Progenitor cell of endocrine pancreas (in vitro differentiated cells): Measurements from ENCODE around the gene LRIF1. TPM values are rescaled to one million over a fixed set of nuclear protein-coding genes. Genes with fewer than 3 reads are reported as not detected.
"Not testable (repeated sequence)": the region's sequence is repeated elsewhere in the genome, so short reads cannot be mapped to it uniquely, and the experiment has no call there.

Experiments
- DNase-seq: peaks from one replicate; pipeline ENCODE4 v3.0.0; 2021; ENCODE audit warnings: low spot score; ENCODE audit not compliant: unreplicated experiment
- H3K27ac Mint-ChIP-seq: 2 replicates; pipeline ENCODE4 v1.8.0; 2021; ENCODE audit warnings: mild to moderate bottlenecking, moderate library complexity, mixed read lengths
- H3K27me3 Mint-ChIP-seq: 2 replicates; pipeline ENCODE4 v1.8.0; 2021; ENCODE audit warnings: mixed read lengths
- H3K36me3 Mint-ChIP-seq: 2 replicates; pipeline ENCODE4 v1.8.0; 2022; ENCODE audit warnings: mixed read lengths; ENCODE audit not compliant: insufficient read depth
- H3K4me1 Mint-ChIP-seq: 2 replicates; pipeline ENCODE4 v1.8.0; 2021; ENCODE audit warnings: low read depth, mixed read lengths
- H3K4me3 Mint-ChIP-seq: 2 replicates; pipeline ENCODE4 v1.8.0; 2021; ENCODE audit warnings: low read depth, mild to moderate bottlenecking, moderate library complexity, mixed read lengths
- H3K9me3 Mint-ChIP-seq: 2 replicates; pipeline ENCODE4 v1.8.0; 2021; ENCODE audit warnings: low read depth, mixed read lengths
- long read RNA-seq: library from polyadenylated mRNA; unstranded; transcript quantifications from one replicate; pipeline ENCODE4 v2.0.0, GENCODE V29; 2020
- total RNA-seq: library from RNA; stranded (reverse); gene quantifications from 2 replicates; pipeline ENCODE4 v1.2.1, GENCODE V29; 2021
- TF ChIP-seq, protein P1 (sequence below): fragments of 200-600 bp; sonication (generic); IDR thresholded peaks from one replicate; pipeline ENCODE4 v1.5.0; 2021; ENCODE audit warnings: antibody characterized with exemption, mild to moderate bottlenecking; ENCODE audit not compliant: unreplicated experiment

The LRIF1 gene, protein sequence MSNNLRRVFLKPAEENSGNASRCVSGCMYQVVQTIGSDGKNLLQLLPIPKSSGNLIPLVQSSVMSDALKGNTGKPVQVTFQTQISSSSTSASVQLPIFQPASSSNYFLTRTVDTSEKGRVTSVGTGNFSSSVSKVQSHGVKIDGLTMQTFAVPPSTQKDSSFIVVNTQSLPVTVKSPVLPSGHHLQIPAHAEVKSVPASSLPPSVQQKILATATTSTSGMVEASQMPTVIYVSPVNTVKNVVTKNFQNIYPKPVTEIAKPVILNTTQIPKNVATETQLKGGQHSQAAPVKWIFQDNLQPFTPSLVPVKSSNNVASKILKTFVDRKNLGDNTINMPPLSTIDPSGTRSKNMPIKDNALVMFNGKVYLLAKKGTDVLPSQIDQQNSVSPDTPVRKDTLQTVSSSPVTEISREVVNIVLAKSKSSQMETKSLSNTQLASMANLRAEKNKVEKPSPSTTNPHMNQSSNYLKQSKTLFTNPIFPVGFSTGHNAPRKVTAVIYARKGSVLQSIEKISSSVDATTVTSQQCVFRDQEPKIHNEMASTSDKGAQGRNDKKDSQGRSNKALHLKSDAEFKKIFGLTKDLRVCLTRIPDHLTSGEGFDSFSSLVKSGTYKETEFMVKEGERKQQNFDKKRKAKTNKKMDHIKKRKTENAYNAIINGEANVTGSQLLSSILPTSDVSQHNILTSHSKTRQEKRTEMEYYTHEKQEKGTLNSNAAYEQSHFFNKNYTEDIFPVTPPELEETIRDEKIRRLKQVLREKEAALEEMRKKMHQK
- 10.4 and 10.8 TPM in 2 replicates for total RNA-seq
- long read RNA-seq, transcript LRIF1-201 (4 exons, 3,475 nt) = major isoform, 29 of 69 reads
- long read RNA-seq, partial matches to known transcripts = 26 of 69 reads
- long read RNA-seq, other reads (novel, unspliced or antisense) = 11 of 69 reads

DNA sequence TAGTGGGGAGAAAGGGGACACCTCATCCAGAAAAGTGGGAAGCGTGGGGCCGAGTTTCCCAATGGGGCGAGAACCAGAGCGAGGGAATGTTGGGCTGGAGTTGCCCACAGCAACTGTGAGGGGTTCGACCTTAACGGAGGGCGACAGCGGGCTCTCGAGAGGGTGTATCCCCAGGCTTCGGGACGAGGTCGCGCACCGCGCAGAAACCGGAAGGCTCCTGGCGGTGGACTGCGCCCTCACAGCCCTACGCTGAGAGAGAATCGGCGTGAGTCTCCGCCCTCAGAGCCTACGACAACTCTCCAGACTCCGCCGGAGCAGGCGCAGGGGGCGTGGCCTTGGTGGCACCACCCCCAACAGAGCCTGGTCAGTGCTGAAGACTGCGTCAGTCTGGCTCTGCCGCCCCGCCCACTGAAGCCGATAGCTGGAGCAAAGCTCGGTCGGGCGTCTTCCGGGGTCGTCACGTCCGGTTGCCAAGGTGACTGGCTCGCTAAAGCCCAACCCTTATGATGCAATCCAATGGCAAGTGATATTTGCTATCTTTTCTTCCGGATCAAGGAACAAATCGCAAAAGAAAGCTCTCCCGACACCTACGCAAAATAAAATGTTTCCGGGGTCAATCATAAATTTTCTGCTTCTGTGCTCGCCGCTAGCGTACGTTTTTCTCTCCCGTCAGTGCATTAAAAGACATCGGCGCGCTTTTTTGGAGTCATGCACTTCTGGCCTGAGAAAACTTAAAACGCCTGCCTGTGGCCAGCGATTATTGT lies at the start of gene LRIF1:
Gene LRIF1 (minus strand): TSS at position 232 of the 764 bp plus-strand sequence. CDS start 234 bp downstream, outside the sequence.
- Mint-ChIP-seq H3K4me3 (peak within 1 kb of the TSS; percentile 80), H3K27me3 (peaks cover 3% of the 10 kb centered on the region), H3K27ac (peak within 1 kb of the TSS; percentile 97), H3K4me1 (peaks cover under 1% of the 10 kb centered on the region), H3K36me3 (peaks cover 28% of the 10 kb centered on the region), H3K9me3 (peaks cover 34% of the 10 kb centered on the region)
- TF ChIP-seq, protein P1, sequence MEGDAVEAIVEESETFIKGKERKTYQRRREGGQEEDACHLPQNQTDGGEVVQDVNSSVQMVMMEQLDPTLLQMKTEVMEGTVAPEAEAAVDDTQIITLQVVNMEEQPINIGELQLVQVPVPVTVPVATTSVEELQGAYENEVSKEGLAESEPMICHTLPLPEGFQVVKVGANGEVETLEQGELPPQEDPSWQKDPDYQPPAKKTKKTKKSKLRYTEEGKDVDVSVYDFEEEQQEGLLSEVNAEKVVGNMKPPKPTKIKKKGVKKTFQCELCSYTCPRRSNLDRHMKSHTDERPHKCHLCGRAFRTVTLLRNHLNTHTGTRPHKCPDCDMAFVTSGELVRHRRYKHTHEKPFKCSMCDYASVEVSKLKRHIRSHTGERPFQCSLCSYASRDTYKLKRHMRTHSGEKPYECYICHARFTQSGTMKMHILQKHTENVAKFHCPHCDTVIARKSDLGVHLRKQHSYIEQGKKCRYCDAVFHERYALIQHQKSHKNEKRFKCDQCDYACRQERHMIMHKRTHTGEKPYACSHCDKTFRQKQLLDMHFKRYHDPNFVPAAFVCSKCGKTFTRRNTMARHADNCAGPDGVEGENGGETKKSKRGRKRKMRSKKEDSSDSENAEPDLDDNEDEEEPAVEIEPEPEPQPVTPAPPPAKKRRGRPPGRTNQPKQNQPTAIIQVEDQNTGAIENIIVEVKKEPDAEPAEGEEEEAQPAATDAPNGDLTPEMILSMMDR = peak; percentile 41
- DNase-seq = peak; percentile 95

DNA sequence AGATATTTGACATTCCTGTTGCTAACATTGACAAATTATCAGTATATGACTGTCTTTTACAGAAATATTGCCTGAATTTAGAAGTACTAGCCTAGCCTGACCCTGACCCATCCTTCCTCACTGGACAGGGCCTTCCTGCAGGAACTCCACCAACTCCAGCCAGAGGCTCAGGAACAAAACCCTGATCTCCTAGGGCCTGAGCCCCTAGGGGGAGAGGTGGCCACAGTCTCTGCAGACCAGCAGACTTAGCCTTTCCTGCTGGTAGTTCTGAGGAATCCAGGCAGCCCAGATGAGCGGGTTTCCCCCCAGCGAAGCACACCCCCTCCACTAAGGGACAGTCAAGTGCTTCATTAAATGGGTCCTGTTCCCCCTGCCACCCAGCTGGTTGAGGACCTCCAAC lies 44.3 kb upstream of the LRIF1 start:
- Mint-ChIP-seq H3K36me3 (no peaks in the 10 kb centered on the region), H3K9me3 (peaks cover 47% of the 10 kb centered on the region), H3K27ac (no peak overlapping the region), H3K27me3 (no peaks in the 10 kb centered on the region), H3K4me1 (no peaks in the 10 kb centered on the region), H3K4me3 (no peak overlapping the region)
- DNase-seq = no peak
- TF ChIP-seq, protein P1 = no peak

DNA sequence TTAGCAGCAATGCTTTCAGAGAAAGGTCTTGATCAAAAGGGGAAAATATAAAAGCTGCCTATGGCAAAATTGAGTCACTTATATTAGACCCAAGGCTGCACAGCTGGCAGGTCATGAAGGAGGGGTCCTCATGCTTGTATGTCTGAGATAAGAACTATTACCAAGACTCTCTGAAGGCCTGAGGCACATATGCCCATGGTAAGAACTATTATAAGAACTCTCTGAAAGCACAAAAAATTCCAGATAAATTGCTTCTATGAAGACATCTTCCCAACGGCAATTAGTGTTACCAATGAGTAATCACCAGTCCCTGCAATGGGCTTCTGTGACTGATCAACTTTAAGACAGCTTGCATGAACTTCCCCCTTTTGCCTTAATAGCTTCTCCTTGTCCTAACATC lies 42.8 kb upstream of the LRIF1 start:
- no peaks in the 10 kb centered on the region for H3K36me3 Mint-ChIP-seq
- H3K4me3 Mint-ChIP-seq = no peak overlapping the region
- H3K27me3 Mint-ChIP-seq = no peaks in the 10 kb centered on the region
- DNase-seq = no peak
- no peaks in the 10 kb centered on the region for H3K4me1 Mint-ChIP-seq
- H3K9me3 Mint-ChIP-seq = peaks cover 39% of the 10 kb centered on the region
- no peak overlapping the region for H3K27ac Mint-ChIP-seq
- TF ChIP-seq, protein P1 = no peak

DNA sequence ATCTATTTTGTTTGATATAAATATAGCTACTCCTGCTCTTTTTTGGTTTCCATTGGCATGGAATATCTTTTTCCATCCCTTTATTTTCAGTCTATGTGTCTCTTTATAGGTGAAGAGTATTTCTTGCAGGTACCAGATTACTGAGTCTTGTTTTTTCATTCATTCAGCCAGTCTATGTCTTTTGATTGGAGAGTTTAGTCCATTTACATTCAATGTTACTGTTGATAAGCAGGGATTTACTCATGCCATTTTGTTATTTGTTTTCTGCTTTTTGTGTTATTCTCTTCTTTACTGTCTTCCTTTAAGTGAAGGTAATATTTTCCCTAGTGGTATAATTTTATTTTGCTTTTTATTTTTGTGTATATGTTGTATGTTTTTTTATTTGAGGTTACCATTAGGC lies 35.9 kb upstream of the LRIF1 start:
- DNase-seq = not testable (repeated sequence)
- Mint-ChIP-seq H3K9me3 (peaks cover 18% of the 10 kb centered on the region), H3K27me3 (peaks cover 36% of the 10 kb centered on the region)

DNA sequence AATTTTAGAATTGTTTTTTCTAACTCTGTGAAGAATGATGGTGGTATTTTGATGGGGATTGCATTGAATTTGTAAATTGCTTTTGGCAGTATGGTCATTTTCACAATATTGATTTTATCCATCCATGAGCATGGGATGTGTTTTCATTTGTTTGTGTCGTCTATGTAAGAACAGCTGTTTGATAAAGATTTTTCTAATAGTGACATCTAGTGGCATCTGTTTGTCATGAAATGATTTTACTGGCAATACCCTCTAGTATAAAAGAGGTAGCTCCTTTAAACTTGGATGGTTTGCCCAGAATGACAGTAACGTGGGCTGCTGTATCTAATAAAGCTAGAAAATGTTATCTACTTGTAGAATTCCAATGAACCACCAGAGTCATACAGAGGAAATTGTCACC lies 28.6 kb upstream of the LRIF1 start:
- TF ChIP-seq, protein P1 = peak; percentile 14
- not testable (repeated sequence) for DNase-seq, H3K36me3 Mint-ChIP-seq, H3K4me1 Mint-ChIP-seq, H3K27ac Mint-ChIP-seq, H3K4me3 Mint-ChIP-seq
- H3K27me3 Mint-ChIP-seq = peaks cover 24% of the 10 kb centered on the region
- H3K9me3 Mint-ChIP-seq = peaks cover 11% of the 10 kb centered on the region

More for the DNA sequence above, 35.9 kb upstream of the LRIF1 start:
- H3K36me3 Mint-ChIP-seq, H3K27ac Mint-ChIP-seq, H3K4me3 Mint-ChIP-seq, H3K4me1 Mint-ChIP-seq: not testable (repeated sequence)

DNA sequence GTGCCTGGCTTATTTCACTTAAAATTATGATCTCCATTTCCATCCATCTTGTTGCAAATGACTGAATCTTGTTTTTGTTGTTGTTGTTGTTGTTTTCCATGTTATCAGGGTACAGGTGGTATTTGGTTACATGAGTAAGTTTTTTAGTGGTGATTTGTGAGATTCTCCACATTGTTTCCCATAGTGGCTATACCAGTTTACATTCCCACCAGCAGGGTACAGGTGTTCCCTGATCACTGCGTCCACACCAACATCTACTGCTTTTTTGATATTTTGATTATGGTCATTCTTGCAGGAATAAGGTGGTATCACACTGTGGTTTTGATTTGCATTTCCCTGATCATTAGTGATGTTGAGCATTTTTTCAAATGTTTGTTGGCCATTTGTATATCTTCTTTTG lies 27.6 kb upstream of the LRIF1 start:
- not testable (repeated sequence) for H3K4me3 Mint-ChIP-seq, H3K4me1 Mint-ChIP-seq, H3K9me3 Mint-ChIP-seq, DNase-seq, H3K36me3 Mint-ChIP-seq, H3K27ac Mint-ChIP-seq
- peaks cover 22% of the 10 kb centered on the region for H3K27me3 Mint-ChIP-seq
